Activated B cell treated with CpG ODN at 0.5 μM for 24 hours (primary cell): ENCODE data around the gene BRD3. TPM values are rescaled to one million over a fixed set of nuclear protein-coding genes. Genes with fewer than 3 reads are reported as not detected.

Experiments used
- ATAC-seq: fragments of 200-7000 bp; cut with Tn5 transposase; one replicate; pipeline ENCODE4 v1.10.0; 2021; ENCODE audit warnings: low read depth, mild to moderate bottlenecking, moderate library complexity
- CTCF ChIA-PET: fragments of 350-600 bp; sonication (Branson Sonifier 250); formaldehyde crosslinking; loops from one replicate; lab custom pipeline; 2021; ENCODE audit warnings: antibody characterized with exemption; lab: Charles Lee
- POLR2A ChIA-PET: fragments of 350-600 bp; sonication (Branson Sonifier 250); formaldehyde crosslinking; loops from one replicate; lab custom pipeline; 2021; ENCODE audit warnings: antibody characterized with exemption; lab: Charles Lee
- DNase-seq: peaks from one replicate; pipeline ENCODE4 v3.0.0; 2022
- H3K27ac Mint-ChIP-seq: one replicate; pipeline ENCODE4 v1.8.0; 2020; ENCODE audit warnings: mixed read lengths
- H3K27me3 Mint-ChIP-seq: one replicate; pipeline ENCODE4 v1.8.0; 2021; ENCODE audit warnings: mixed read lengths
- H3K36me3 Mint-ChIP-seq: one replicate; pipeline ENCODE4 v1.8.0; 2021; ENCODE audit warnings: low read depth, mixed read lengths
- H3K4me1 Mint-ChIP-seq: one replicate; pipeline ENCODE4 v1.8.0; 2021; ENCODE audit warnings: mixed read lengths
- H3K4me3 Mint-ChIP-seq: one replicate; pipeline ENCODE4 v1.8.0; 2020; ENCODE audit warnings: mild to moderate bottlenecking, mixed read lengths
- H3K9me3 Mint-ChIP-seq: one replicate; pipeline ENCODE4 v1.8.0; 2020; ENCODE audit warnings: mixed read lengths
- intact Hi-C: fragments of 100-400 bp; cut with micrococcal nuclease; formaldehyde crosslinking; loops from one replicate; pipeline ENCODE4 v1.15.1; 2024
- total RNA-seq: library from RNA; stranded (reverse); gene quantifications from 2 replicates; pipeline ENCODE4 v1.2.3, GENCODE V29; 2022
- TF ChIP-seq, protein P1 (sequence below): fragments of 200-600 bp; IDR thresholded peaks from one replicate; pipeline ENCODE4 v1.8.0; 2022; ENCODE audit warnings: antibody characterized with exemption, mild to moderate bottlenecking

Gene BRD3
- total RNA-seq, 1 donor from 2014 or later: 18.3 TPM

DNA sequence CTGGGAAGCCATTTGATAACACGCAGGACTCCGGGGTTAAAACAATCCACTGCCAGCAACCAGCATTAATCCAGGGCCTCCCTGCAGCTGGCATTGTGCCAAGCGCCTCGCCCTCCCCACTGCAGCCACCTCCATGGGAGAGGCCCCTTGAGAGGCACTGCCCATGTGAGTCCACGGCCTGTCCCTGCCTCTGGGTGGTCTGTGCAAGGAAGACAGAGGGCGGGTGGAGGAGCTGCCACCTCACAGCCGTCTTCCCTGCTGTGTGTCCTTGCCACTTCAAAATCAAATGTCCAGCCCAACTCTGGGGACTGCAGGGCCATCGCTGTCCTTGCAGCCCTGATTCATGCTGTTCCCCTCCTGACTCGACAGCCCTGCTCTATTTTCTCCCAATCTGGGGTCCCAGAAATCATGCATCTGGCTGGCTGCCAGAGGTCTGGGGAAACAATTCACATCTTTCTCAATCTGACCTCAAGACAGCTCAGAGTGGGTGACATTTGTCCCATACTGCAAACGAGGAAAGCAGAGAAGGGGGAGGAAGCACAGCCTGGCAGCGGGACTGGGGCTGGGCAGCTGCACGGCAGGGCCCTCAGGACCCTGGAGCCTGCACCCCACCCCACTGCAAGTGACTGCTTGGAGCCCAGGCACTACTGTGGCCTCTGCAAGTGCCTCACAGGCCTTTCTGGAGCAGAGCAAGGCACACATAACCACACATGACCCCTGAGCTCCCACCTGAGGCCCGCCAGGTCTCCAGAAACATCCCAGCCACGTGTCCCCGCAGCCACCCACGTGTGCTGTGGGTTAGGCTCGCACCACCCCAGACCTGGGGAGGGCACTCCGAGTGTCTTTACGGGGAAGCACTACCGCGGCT is 26.8 kb downstream of the BRD3 start:
- ChIA-PET CTCF (no interaction called here), POLR2A (interaction anchor here (0.6 kb wide), 1 partner anchor 24 kb away, joined by 6 read pairs; no protein-coding TSS in a partner anchor)
- TF ChIP-seq, protein P1, sequence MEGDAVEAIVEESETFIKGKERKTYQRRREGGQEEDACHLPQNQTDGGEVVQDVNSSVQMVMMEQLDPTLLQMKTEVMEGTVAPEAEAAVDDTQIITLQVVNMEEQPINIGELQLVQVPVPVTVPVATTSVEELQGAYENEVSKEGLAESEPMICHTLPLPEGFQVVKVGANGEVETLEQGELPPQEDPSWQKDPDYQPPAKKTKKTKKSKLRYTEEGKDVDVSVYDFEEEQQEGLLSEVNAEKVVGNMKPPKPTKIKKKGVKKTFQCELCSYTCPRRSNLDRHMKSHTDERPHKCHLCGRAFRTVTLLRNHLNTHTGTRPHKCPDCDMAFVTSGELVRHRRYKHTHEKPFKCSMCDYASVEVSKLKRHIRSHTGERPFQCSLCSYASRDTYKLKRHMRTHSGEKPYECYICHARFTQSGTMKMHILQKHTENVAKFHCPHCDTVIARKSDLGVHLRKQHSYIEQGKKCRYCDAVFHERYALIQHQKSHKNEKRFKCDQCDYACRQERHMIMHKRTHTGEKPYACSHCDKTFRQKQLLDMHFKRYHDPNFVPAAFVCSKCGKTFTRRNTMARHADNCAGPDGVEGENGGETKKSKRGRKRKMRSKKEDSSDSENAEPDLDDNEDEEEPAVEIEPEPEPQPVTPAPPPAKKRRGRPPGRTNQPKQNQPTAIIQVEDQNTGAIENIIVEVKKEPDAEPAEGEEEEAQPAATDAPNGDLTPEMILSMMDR: no peak
- H3K27ac Mint-ChIP-seq: no peak overlapping the region
- peaks cover 3% of the 10 kb centered on the region for H3K9me3 Mint-ChIP-seq
- no peak for DNase-seq
- peaks cover 87% of the 10 kb centered on the region for H3K36me3 Mint-ChIP-seq
- intact Hi-C loops: no loop called here
- no peak overlapping the region for H3K4me3 Mint-ChIP-seq
- H3K27me3 Mint-ChIP-seq: no peaks in the 10 kb centered on the region
- H3K4me1 Mint-ChIP-seq: no peaks in the 10 kb centered on the region
- ATAC-seq: no peak

DNA sequence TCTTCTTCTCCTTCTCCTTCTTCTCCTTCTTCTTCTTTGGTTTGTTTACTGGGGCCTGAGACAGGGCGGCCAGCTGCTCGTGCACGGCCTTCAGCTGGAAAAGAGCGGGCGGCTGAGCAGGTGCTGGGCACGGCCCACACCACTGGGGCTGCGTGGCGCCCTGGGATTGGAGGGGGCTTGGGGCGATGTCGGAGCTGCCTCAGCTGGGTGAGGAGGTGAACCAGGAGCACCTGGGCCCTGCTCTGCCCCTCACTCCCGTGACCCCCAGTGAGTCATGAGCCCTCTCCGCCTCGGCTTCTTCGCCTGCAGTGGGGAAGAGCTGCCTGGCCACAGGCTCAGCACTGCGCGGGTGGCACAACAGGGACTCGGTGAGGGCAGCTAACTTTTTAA is 27.7 kb downstream of the BRD3 start:
- DNase-seq (no peak), ATAC-seq (no peak)
- TF ChIP-seq, protein P1: no peak
- intact Hi-C loops: no loop called here
- H3K27ac Mint-ChIP-seq: no peak overlapping the region
- CTCF ChIA-PET: no interaction called here
- H3K9me3 Mint-ChIP-seq: peaks cover 3% of the 10 kb centered on the region
- H3K27me3 Mint-ChIP-seq: no peaks in the 10 kb centered on the region
- peaks cover 88% of the 10 kb centered on the region for H3K36me3 Mint-ChIP-seq
- H3K4me1 Mint-ChIP-seq: no peaks in the 10 kb centered on the region
- POLR2A ChIA-PET: interaction anchor here (0.6 to 0.7 kb wide), 2 partner anchors 23 to 835 kb away, joined by 6 to 7 read pairs; no protein-coding TSS in a partner anchor
- no peak overlapping the region for H3K4me3 Mint-ChIP-seq

DNA sequence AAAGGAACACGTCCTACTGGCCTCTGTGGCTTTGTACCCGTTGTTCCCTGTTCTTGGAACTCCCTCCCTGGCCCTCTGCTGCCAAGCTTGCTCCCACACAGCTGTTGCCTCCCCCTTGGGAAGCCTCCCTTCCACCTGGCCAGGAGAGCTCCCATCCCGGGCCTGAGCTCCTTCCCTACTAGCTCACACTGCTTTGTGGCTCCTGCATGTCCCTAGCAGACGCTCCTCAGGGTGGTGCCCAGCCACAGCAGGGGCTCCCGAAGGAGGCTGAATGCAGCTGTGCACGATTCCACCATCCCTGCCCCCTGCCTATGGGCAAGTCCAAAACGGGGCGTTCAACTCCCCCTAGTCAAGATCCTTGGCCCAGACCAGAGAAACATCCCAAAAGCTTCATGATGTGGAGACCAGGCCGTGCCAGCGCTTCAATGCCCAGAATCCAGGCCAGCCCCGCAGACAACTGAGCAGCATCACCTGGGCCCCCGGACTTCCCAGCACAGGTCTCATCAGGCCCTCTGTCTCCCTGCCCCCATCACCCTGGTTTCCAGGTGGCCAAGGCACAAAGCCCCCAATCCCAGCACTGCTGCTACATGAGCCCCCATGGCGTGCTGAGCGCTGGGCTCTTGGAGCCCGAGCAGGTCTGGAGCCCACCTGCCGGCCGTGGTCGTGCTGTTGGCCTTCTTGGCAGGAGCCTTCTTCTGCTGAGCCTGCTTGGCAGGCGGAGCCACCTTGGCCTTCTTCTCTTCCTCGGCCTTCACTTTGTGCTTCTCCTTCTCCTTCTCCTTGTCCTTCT is 28.2 kb downstream of the BRD3 start:
- Mint-ChIP-seq H3K27me3 (no peaks in the 10 kb centered on the region), H3K9me3 (peaks cover 3% of the 10 kb centered on the region), H3K4me3 (no peak overlapping the region), H3K36me3 (peaks cover 88% of the 10 kb centered on the region), H3K4me1 (no peaks in the 10 kb centered on the region), H3K27ac (no peak overlapping the region)
- ChIA-PET POLR2A (interaction anchor here (0.7 kb wide), 1 partner anchor 836 kb away, joined by 7 read pairs; no protein-coding TSS in a partner anchor), CTCF (no interaction called here)
- ATAC-seq (no peak), DNase-seq (no peak)
- TF ChIP-seq, protein P1: no peak
- intact Hi-C loops: no loop called here

DNA sequence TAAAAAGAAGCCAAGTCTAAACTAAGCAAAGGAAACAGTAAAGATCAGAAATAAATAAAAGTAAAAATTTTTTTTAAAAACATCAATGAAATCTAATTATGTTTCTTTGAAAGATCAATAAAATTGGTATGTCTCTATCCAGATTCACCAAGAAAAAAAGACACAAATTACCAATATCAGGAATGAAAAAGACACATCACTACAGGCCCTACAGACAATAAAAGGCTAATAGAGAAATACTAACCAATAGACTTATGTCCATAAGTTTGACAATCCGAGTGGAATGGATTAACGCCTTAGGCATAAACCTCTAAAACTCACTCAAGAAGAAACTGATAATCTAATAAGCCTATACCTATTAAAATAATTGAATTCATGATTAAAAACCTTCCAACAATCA is 30.2 kb downstream of the BRD3 start:
- no peak overlapping the region for H3K4me3 Mint-ChIP-seq
- no peaks in the 10 kb centered on the region for H3K4me1 Mint-ChIP-seq
- intact Hi-C loops: no loop called here
- no peak overlapping the region for H3K27ac Mint-ChIP-seq
- ChIA-PET POLR2A (no interaction called here), CTCF (no interaction called here)
- no peak for ATAC-seq
- DNase-seq: no peak
- TF ChIP-seq, protein P1: no peak
- peaks cover 3% of the 10 kb centered on the region for H3K9me3 Mint-ChIP-seq
- peaks cover 85% of the 10 kb centered on the region for H3K36me3 Mint-ChIP-seq
- no peaks in the 10 kb centered on the region for H3K27me3 Mint-ChIP-seq

DNA sequence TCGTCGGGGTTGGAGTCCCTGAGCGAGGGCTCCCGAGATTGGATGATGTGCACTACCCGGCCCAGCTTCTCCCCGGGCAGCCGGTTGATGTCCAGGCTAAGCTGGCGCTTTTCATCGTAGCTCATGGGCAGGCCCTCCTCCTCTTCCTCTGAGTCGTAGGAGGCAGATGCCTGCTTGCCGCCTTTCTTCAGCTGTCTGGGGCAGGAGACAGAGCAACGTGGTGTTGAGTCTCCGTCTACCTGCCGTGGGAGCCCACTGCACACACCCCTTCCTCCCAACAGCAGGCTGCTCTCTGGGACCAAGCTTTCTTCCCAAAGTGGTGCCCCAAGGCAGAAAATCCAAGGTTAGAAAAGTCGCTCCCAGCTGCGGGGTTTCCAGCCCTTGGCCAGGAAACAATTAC is 31.7 kb downstream of the BRD3 start:
- no peaks in the 10 kb centered on the region for H3K27me3 Mint-ChIP-seq
- H3K27ac Mint-ChIP-seq: no peak overlapping the region
- TF ChIP-seq, protein P1: no peak
- ChIA-PET POLR2A (no interaction called here), CTCF (no interaction called here)
- intact Hi-C loops: no loop called here
- H3K4me1 Mint-ChIP-seq: no peaks in the 10 kb centered on the region
- H3K4me3 Mint-ChIP-seq: no peak overlapping the region
- DNase-seq (no peak), ATAC-seq (no peak)
- H3K9me3 Mint-ChIP-seq: peaks cover 3% of the 10 kb centered on the region
- peaks cover 79% of the 10 kb centered on the region for H3K36me3 Mint-ChIP-seq
